ENCODE measurements around the gene PHLDB2.

The PHLDB2 gene

GRCh38 chr3:111822804-111823203 lies 36.3 kb upstream of the PHLDB2 start:
- peaks cover 34% of the 10 kb centered on the region for H3K36me3 ChIP-seq (ENCODE audit: low read depth)
- H3K4me1 ChIP-seq (ENCODE audit: insufficient read depth, poor library complexity, severe bottlenecking) = no peaks in the 10 kb centered on the region
- H3K9me3 ChIP-seq (ENCODE audit: severe bottlenecking) = no peaks in the 10 kb centered on the region
- TF ChIP-seq CTCF (IDR thresholded peaks at IDR 0.05; ENCODE audit: poor library complexity, severe bottlenecking) = no peak
- H3K27ac ChIP-seq (ENCODE audit: poor library complexity, severe bottlenecking) = no peak overlapping the region
- H3K27me3 ChIP-seq (ENCODE audit: insufficient read depth, poor library complexity, severe bottlenecking) = no peaks in the 10 kb centered on the region
- H3K4me3 ChIP-seq (ENCODE audit: severe bottlenecking) = no peak overlapping the region
- DNase-seq (ENCODE audit: low spot score) = no peak
- ATAC-seq (ENCODE audit: low read depth) = no peak

GRCh38 chr3:111823341-111823855 lies 35.7 kb upstream of the PHLDB2 start:
- no peaks in the 10 kb centered on the region for H3K9me3 ChIP-seq (ENCODE audit: severe bottlenecking)
- ATAC-seq (ENCODE audit: low read depth) (no peak), DNase-seq (ENCODE audit: low spot score) (no peak)
- no peaks in the 10 kb centered on the region for H3K4me1 ChIP-seq (ENCODE audit: insufficient read depth, poor library complexity, severe bottlenecking)
- no peaks in the 10 kb centered on the region for H3K27me3 ChIP-seq (ENCODE audit: insufficient read depth, poor library complexity, severe bottlenecking)
- H3K27ac ChIP-seq (ENCODE audit: poor library complexity, severe bottlenecking) = no peak overlapping the region
- no peak overlapping the region for H3K4me3 ChIP-seq (ENCODE audit: severe bottlenecking)
- peaks cover 29% of the 10 kb centered on the region for H3K36me3 ChIP-seq (ENCODE audit: low read depth)
- TF ChIP-seq CTCF (IDR thresholded peaks at IDR 0.05; ENCODE audit: poor library complexity, severe bottlenecking) = no peak

GRCh38 chr3:111824351-111824750 lies 34.7 kb upstream of the PHLDB2 start:
- Histone ChIP-seq H3K27me3 (ENCODE audit: insufficient read depth, poor library complexity, severe bottlenecking) (no peaks in the 10 kb centered on the region), H3K27ac (ENCODE audit: poor library complexity, severe bottlenecking) (no peak overlapping the region), H3K4me1 (ENCODE audit: insufficient read depth, poor library complexity, severe bottlenecking) (no peaks in the 10 kb centered on the region), H3K4me3 (ENCODE audit: severe bottlenecking) (no peak overlapping the region), H3K9me3 (ENCODE audit: severe bottlenecking) (no peaks in the 10 kb centered on the region), H3K36me3 (ENCODE audit: low read depth) (peaks cover 23% of the 10 kb centered on the region)
- ATAC-seq (ENCODE audit: low read depth) (no peak), DNase-seq (ENCODE audit: low spot score) (no peak)
- TF ChIP-seq CTCF (IDR thresholded peaks at IDR 0.05; ENCODE audit: poor library complexity, severe bottlenecking) = no peak

- Histone ChIP-seq H3K27me3 (ENCODE audit: insufficient read depth, poor library complexity, severe bottlenecking) (no peaks in the 10 kb centered on the region), H3K36me3 (ENCODE audit: low read depth) (peaks cover 23% of the 10 kb centered on the region), H3K27ac (ENCODE audit: poor library complexity, severe bottlenecking) (no peak overlapping the region), H3K9me3 (ENCODE audit: severe bottlenecking) (no peaks in the 10 kb centered on the region), H3K4me3 (ENCODE audit: severe bottlenecking) (no peak overlapping the region), H3K4me1 (ENCODE audit: insufficient read depth, poor library complexity, severe bottlenecking) (no peaks in the 10 kb centered on the region)
- ATAC-seq (ENCODE audit: low read depth) = 0 out of 3 replicates have a peak, but pooled peaks have one; percentile 25
- no peak for DNase-seq (ENCODE audit: low spot score)
- TF ChIP-seq CTCF (IDR thresholded peaks at IDR 0.05; ENCODE audit: poor library complexity, severe bottlenecking) = no peak
Measured at GRCh38 chr3:111827871-111828270, 31.2 kb upstream of the PHLDB2 start.

- H3K27me3 ChIP-seq (ENCODE audit: insufficient read depth, poor library complexity, severe bottlenecking) = no peaks in the 10 kb centered on the region
- H3K4me3 ChIP-seq (ENCODE audit: severe bottlenecking) = no peak overlapping the region
- no peaks in the 10 kb centered on the region for H3K9me3 ChIP-seq (ENCODE audit: severe bottlenecking)
- DNase-seq (ENCODE audit: low spot score) (no peak), ATAC-seq (ENCODE audit: low read depth) (no peak)
- no peak for TF ChIP-seq CTCF (IDR thresholded peaks at IDR 0.05; ENCODE audit: poor library complexity, severe bottlenecking)
- peaks cover 20% of the 10 kb centered on the region for H3K36me3 ChIP-seq (ENCODE audit: low read depth)
- no peaks in the 10 kb centered on the region for H3K4me1 ChIP-seq (ENCODE audit: insufficient read depth, poor library complexity, severe bottlenecking)
- H3K27ac ChIP-seq (ENCODE audit: poor library complexity, severe bottlenecking) = peak overlapping the region; percentile 3
Measured at GRCh38 chr3:111828530-111828929, 30.5 kb upstream of the PHLDB2 start.

Measured in RWPE2 (cell line).